Measurements from ENCODE around the gene MYCBPAP.

Gene MYCBPAP

GRCh38 chr17:50492214-50492613, 16.0 kb upstream of the MYCBPAP start:
- DNase-seq = no peak

DNA sequence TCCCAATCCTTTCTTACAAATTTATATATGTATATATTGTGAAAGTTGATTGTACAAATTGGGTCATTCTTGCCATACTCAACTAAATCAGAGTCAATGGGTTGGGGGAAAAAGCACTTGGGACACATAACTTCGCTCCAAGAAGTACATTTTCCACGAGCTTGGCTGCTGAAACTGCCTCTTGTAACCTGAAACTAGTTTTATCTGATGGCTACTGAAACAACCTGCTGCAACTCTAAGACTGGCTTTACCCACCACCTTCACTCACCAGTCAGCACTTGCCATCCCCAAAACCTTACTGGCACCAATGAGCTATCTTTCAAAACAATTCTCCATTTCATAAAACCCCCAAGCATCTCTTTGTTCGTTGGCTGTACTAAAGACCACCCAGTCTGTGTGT, 14.5 kb upstream of the MYCBPAP start:
- no peak for DNase-seq

GRCh38 chr17:50495217-50495823, 12.9 kb upstream of the MYCBPAP start:
- DNase-seq = no peak

- no peak for DNase-seq
Observed at GRCh38 chr17:50495918-50496317, 12.3 kb upstream of the MYCBPAP start.

- no peak for DNase-seq
Observed at GRCh38 chr17:50498021-50498874, 10.0 kb upstream of the MYCBPAP start.

GRCh38 chr17:50499270-50499669, 9.0 kb upstream of the MYCBPAP start:
- DNase-seq = no peak

DNA sequence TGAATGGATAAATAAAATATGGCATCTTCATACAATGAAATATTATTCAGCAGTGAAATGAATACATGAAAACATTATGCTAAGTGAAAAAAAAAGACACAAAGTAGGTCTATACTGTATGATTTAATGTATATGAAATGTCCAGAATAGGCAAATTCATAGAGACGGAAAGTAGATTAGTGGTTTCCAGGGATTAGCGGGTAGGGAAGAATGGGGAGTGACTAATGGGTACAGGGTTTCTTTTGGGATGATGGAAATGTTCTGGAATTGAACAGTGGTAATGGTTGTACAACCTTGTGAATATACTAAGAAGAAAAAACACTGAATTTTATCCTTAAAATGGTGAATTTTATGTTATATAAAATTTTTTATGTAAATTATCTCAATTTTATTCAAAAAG, 8.5 kb upstream of the MYCBPAP start:
- no peak for DNase-seq

DNA sequence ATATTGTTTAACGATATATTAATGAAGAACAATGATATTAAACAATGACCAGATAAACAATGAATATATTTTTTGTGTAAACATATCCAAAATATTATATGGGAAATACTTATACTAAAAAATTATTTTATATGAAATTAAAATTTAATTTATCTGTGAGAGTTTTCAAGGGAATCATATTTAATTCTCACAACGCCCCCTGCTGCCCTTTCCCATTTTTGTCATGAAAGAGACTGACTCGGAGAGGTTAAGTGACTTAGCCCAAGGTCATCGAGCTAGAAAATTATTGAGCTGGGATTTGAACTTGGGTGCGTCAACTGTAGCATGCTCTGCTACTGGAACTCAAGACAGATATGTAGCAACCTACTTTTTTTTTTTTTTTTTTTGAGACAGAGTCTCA, 7.2 kb upstream of the MYCBPAP start:
- no peak for DNase-seq

- no peak for DNase-seq
Observed at GRCh38 chr17:50502301-50502990, 5.8 kb upstream of the MYCBPAP start.

GRCh38 chr17:50505591-50506130, 2.6 kb upstream of the MYCBPAP start:
- DNase-seq = no peak

- no peak for DNase-seq
Observed at GRCh38 chr17:50506298-50506697, 1.9 kb upstream of the MYCBPAP start.

- no peak for DNase-seq
Observed at GRCh38 chr17:50508573-50509460, 578 bp downstream of the MYCBPAP start.

DNA sequence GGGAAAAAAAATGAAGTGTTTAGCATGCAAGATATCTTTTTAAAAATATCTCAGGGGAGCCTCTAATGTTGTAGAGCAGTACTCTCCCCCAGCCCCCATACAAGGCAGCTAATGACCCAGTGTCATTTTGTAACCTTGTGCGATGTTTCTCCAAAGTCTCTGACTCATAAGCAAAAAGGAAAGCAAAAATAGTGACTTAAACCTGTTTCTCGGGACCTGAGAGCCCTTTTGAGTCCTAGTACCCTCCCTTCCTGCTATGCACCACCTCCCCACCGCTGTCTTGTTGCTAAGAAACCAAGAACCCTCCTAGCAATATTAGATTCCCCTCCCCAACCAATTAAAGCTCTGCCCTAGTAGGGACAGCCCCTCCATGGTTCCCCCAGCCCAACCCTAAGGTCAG, 2.8 kb downstream of the MYCBPAP start:
- DNase-seq = no peak

GRCh38 chr17:50513495-50513894, 5.3 kb downstream of the MYCBPAP start:
- DNase-seq = no peak

DNA sequence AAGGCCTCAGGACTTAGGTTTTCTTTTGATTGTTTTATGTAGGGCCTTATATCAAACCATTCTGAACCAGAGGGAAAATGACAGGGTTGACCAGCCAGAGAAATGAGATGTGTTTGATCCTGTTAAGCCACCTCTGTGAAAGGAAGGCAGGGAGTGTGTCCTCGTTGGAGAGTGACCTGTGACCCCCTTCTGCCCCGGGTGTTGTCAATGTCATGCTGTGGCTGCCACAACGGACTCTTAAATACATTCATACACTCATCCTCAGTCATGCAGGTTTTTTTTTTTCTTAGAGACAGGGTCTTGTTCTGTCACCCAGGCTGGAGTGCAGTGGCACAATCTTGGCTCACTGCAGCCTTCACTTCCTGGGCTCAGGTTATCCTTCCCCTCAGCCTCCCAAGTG, 6.1 kb downstream of the MYCBPAP start:
- no peak for DNase-seq

GRCh38 chr17:50514936-50515702, 6.9 kb downstream of the MYCBPAP start:
- no peak for DNase-seq

- no peak for DNase-seq
Observed at GRCh38 chr17:50517011-50517410, 8.8 kb downstream of the MYCBPAP start.

DNA sequence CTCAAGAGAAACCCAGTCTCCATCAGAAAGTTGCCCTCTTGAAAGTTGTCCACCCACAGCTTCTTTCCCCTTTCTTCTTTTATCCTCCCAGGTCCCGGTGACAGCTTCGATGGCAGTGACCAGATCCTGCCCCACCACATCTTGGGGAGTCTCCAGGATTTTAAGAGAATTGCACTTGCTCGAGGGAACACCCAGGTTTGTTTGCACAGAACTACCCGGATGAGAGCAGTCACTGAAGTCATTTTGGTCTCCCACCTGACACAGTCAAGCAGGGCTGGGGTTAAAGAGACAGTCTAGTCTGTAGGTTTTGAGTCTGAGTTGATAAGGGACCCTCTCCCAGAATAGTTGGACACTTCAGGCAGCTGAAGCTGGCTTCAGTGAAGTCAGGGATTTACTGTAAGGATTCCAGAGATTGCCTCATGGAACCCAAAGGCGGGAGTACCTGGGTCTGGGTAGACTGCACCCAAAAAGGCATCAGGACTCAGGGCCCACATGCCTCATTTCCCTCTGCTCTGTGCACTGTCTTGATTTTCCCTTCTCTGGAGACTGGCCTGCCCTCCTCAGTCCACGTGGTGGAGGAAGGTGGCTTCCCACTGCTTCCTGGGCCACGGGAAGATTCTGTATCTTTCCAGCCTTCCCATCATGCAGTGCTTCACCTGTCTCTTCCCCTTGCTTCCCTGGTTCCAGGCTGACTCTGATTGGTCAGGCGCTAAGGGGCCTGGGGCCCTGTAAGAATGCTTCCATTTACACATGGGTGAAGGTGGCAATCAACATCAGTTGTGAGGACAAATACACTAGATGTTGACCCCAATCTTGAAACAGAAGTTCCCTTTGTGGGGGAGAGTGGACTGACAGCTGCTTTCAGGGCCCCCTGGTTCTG, 9.5 kb downstream of the MYCBPAP start:
- DNase-seq = no peak

DNA sequence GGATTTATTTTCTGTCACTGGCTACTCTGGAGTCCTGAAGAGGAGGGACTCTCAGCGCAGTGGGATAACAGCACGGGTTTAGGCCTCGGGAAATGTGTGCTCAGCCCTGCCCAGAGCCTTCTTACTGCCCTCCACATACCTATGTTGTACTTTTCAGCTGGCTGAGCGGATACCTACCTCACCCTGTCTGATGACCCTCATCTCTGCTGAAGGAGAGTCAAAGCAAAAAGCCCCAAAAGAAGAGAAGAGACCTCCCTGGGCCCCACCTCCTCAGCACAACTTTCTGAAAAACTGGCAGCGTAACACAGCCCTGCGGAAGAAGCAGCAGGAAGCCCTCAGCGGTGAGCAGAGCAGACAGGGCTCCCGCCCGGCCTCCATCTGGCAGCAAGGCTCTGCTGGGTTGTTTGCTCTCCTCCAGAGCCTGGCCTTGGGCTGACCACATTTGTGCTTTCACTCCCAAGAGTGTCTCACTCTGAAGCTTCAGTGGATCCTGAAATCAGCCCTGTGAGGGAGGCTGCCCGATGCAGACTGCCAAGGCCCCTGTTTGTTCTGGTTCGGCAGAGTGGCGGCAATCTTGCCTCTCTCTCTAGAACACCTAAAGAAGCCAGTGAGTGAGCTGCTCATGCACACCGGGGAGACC, 10.3 kb downstream of the MYCBPAP start:
- no peak for DNase-seq

DNA sequence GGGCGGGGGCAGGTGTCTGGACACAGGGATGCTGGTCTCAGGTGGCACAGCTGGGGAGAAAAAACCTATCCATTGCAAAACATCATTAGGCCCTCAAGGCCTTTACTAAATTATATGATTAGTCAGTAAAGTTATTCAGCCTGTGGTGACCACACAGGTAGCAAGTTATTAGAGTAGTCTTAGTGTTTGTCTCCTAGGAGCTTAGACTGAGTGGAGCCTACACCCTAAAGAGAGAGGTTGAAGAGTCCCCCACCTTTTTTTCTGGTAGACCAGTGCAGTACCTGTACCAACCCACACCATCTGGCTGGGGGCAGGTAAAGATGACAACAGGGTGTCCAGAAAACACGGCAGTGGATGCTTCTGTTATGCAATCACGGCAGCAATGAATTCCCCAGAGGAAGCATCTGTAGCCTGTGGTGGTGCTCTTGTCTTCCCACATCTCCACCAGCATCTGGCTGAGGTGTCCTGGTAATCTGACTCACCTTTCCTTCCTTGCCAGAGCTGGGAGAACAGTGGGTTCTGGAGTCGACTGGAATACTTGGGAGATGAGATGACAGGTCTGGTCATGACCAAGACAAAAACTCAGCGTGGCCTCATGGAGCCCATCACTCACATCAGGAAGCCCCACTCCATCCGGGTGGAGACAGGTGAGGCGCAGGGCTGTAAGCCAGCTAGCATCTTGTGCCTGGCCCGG, 11.0 kb downstream of the MYCBPAP start:
- no peak for DNase-seq

Data from NCI-H748 treated with DMSO at 0.1 percent for 48 hours (cell line).